Measurements from ENCODE around the gene SNU13.

- TF ChIP-seq, protein P1, sequence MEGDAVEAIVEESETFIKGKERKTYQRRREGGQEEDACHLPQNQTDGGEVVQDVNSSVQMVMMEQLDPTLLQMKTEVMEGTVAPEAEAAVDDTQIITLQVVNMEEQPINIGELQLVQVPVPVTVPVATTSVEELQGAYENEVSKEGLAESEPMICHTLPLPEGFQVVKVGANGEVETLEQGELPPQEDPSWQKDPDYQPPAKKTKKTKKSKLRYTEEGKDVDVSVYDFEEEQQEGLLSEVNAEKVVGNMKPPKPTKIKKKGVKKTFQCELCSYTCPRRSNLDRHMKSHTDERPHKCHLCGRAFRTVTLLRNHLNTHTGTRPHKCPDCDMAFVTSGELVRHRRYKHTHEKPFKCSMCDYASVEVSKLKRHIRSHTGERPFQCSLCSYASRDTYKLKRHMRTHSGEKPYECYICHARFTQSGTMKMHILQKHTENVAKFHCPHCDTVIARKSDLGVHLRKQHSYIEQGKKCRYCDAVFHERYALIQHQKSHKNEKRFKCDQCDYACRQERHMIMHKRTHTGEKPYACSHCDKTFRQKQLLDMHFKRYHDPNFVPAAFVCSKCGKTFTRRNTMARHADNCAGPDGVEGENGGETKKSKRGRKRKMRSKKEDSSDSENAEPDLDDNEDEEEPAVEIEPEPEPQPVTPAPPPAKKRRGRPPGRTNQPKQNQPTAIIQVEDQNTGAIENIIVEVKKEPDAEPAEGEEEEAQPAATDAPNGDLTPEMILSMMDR (IDR thresholded peaks at IDR 0.05) = no peak
- TF ChIP-seq POLR2A (IDR thresholded peaks at IDR 0.05) = no peak
Observed at GRCh38 chr22:41684194-41684593, 4.5 kb downstream of the SNU13 start.

All from heart left ventricle (tissue), 13 donors.